NCI-H2029 (cell line): ENCODE results near the gene RRP7A.
"Not testable (repeated sequence)": the region's sequence is repeated elsewhere in the genome, so short reads cannot be mapped to it uniquely, and the experiment has no call there.

Experiments
- DNase-seq: peaks from one replicate; lab custom pipeline; 2025; lab: John Stamatoyannopoulos, UW

RRP7A gene

DNA sequence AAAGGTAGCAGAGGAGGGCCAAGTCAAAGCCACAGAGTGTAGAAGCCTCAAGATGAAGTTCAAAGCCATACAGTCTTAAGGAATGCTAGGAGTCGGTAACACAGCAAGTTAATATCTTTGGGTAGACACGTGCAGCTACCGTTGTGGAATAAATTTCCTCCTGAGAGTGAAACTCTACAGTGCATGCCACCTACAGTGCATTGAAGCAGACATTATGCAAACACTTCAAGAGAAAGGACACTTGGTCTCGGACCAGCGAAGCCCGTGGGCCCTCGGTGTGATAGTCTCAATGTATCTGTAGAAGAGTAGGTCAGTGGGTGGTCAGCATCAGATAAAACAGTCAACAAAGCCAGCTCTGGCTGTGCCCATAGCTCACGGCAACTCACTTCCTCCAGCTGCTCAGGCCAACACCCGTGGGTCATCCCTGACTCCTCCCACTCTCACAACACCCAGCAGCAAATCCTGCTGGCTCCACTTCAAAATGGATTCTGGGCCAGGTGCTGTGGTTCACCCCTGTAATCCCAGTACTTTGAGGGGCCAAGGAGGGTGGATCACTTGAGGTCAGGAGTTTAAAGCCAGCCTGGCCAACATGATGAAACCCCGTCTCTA lies 24.0 kb downstream of the RRP7A start:
- DNase-seq, result peak; percentile 24

DNA sequence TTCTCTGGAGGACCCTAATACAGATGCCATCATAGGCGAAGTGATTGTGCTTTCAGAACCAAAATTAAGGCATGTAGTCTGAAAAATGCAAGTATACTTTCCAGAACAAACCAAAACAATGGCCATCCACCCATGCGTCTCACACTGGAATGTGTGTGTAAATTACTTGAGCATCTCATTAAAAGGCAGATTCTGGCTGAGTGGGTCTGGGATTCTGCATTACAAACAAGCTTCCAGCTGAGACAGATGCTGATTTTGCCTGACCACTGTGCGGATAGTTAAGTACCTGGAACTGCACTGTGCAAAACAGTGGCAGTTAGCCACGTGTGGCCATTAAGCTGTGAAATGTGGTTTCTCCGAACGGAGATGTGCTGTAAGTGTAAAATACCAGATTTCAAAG lies 26.2 kb downstream of the RRP7A start:
- no peak for DNase-seq

DNA sequence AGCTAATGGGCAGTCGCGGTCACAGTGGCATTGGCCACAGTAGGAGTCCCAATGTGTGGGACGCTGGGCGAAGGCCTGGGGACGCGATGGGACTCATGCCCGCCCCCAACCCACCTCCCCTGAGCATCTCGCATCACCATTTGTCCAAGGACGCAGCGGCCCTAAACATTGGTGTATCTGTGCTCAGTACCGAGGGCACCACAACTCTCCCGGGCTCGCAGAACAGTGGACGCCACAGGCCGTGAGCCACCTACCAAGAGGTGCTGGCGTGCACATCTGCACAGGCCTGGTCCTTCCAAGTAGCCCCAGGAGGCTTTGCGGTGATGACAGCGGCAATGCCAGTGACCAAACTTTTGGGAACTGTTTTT lies 27.3 kb downstream of the RRP7A start:
- no peak for DNase-seq

GRCh38 chr22:42490243-42490832 lies 29.3 kb downstream of the RRP7A start:
- no peak for DNase-seq

DNA sequence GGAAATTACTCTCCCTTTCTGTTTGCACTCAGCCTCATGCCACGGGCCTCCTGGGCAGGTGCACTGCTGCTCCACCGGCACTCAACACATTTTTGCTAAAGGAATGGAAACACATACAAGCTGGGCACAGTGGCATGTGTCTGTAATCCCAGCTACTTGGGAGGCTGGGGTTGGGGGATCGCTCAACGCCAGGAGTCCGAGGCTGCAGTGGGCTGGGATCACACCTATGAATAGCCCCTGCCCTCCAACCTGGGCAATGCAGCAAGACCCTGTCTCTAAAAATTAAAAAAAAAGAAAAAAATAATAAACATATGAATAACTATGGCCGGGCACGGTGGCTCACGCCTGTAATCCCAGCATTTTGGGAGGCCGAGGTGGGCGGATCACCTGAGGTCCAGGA lies 30.6 kb downstream of the RRP7A start:
- DNase-seq, result no peak

DNA sequence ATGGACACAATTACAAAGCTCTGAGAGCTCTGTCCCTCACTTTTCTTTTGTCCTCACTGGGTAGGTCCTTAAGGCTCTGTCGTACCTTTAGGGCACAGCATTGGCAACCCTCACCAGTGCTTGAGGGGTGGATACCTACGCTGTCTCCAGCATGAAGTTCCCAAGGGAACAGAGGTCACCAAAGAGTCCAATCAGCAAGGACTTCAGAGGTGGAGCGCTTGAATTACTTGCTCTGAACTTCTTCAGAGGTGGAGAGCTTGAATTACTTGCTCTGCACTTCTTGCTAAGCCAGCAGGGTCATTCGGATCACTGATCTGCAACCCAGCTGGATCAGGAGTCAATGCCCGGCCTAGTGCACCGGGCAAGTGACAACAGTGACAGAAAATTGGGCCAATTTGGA lies 35.1 kb downstream of the RRP7A start:
- DNase-seq, result no peak

DNA sequence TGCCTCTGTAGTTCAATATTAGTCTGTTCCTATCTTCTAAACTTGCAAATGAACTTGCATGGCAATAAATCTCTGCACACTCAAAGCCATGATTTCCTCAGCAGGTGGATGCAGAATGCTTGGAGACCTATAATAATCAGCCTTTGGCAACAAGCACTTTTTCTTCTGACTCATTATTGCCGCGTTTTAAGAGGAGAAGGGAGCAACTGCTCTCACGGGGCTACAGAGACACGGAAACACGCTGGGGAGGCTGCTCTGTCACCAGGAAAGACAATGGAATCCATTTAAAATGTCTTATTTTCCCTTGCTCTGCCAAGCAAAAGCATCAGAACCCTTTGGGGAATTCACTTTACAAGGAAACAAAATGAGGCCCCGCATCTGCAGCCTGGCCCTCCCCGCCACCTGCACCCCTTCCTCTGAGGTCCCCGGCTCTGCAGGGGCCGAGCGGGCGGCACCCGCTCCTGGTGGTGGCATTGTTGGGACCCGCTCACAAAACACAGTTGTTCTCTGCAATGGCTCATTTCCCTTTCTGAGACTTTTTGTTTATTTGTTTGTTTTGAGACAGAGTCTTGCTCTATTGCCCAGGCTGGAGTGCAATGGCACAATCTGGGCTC lies 35.9 kb downstream of the RRP7A start:
- not testable (repeated sequence) for DNase-seq

DNA sequence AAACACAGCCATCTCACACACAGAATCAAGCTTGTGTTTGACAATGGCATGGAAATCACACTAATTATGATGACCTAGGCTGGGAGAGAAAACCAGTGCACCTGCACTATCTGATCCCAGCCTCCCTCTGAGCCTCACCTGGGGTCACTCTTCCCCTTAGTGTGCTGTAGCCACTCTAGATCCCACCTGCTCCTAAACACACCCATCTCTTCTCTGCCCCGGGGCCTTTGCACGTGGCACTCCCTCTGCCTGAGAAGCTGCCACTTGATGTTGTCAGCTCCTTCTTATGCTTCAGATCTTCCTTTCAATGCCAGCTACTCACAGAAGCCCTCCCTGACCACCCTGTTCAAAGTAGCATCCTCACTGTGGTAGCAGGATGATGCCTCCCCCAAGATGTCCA lies 44.5 kb downstream of the RRP7A start:
- no peak for DNase-seq

GRCh38 chr22:42473484-42474193 lies 46.0 kb downstream of the RRP7A start:
- peak; percentile 60 for DNase-seq

GRCh38 chr22:42472671-42473070 lies 46.9 kb downstream of the RRP7A start:
- DNase-seq, result no peak

DNA sequence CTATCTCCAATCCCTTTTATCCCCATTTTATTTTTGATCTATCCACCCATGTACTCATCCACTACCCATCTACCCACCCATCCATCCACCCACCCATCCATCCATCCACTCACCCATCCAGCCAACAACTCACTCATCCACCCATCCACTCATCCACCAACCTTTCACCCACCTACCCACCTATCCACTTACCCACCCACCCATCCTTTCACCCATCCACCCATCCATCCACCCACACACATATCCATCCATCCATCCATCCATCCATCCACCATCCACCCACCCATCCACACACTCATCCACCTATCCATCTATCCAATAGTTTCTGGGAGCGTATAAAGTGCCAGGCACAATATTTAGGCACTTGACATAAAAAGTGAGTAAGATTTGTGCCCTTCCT lies 48.2 kb downstream of the RRP7A start:
- no peak for DNase-seq

GRCh38 chr22:42470366-42471082 lies 49.1 kb downstream of the RRP7A start:
- no peak for DNase-seq

DNA sequence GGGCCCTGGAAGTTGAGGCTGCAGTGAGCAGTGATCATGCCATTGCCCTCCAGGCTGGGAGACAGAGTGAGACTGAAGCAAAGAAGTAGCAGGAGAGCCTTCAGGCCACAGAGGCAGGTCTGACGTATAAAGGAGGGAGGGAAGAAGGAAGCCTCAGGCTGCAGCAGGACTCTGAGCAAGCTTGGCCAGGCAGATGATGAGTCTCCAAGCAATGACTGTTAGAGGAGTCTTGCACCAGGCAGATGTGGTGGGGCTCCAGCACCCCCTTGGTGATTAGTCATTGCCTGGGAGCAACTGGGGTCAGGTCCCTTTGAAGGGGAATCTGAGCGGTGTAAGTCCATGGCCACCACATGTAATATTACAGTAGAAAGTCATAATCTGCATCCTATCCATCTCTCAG lies 50.8 kb downstream of the RRP7A start:
- no peak for DNase-seq

DNA sequence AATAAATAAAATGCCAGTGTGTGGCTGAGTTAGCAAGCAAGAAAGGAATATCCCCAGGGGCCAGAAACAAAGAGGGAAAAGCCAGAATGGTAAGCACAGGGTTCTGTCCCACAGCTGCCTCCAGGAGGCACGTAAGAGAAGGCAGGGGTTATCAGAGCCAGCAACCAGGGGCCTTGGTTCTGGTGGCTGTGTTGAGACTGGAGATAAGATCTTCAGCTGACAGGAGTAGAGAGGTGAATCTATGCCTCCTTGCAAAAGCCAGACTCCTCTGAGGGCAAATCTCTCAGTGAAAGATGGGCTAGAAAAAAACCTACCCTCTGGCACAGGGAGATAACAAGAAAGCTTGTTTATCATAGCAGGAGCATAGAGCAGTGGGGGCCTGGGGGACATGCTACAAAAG lies 57.6 kb downstream of the RRP7A start:
- DNase-seq, result no peak

- DNase-seq, result peak; percentile 52
These were observed 58.1 kb downstream of the RRP7A start for GRCh38 chr22:42461511-42461910.
